ENCODE data around the gene AGBL4.

DNA sequence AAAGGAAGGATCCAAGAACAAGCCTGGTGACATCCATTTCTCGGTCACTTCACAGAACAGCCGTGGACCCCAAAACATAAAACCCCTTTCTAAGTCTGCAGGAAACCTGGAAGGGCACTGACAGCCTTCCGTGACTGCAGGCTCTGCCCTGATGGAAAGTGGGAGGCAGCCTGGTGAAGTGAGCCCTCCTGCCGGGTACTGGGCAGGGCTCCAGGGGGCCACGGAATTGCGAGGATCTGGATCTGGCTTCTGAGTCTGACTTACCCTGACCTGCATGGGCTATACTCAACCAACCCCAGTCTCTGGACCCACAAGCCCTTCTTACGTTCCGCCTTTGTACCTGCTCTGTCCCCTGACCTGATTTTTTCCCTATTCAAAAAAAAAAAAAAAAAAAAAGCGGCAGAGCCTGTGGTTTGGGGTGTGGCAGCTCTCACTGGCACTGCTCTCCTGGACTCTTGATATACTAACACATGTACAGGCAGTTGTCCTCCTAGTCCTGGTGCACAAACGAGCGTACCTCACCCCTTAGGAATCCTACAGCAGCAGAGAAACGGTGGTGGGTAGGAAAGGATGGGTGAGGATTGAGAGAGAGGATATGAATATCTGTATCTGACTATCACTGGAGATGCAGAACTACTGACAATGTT is 1330.0 kb downstream of the AGBL4 start:
- no peak for TF ChIP-seq POLR2AphosphoS5 (IDR thresholded peaks at IDR 0.05)
- no peak for TF ChIP-seq POLR2A (IDR thresholded peaks at IDR 0.05; ENCODE audit: low read depth)
- TF ChIP-seq, protein P1, sequence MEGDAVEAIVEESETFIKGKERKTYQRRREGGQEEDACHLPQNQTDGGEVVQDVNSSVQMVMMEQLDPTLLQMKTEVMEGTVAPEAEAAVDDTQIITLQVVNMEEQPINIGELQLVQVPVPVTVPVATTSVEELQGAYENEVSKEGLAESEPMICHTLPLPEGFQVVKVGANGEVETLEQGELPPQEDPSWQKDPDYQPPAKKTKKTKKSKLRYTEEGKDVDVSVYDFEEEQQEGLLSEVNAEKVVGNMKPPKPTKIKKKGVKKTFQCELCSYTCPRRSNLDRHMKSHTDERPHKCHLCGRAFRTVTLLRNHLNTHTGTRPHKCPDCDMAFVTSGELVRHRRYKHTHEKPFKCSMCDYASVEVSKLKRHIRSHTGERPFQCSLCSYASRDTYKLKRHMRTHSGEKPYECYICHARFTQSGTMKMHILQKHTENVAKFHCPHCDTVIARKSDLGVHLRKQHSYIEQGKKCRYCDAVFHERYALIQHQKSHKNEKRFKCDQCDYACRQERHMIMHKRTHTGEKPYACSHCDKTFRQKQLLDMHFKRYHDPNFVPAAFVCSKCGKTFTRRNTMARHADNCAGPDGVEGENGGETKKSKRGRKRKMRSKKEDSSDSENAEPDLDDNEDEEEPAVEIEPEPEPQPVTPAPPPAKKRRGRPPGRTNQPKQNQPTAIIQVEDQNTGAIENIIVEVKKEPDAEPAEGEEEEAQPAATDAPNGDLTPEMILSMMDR (IDR thresholded peaks at IDR 0.05), result no peak
- TF ChIP-seq EP300 (IDR thresholded peaks at IDR 0.05), result no peak
